ENCODE measurements around the gene COX11.

COX11 gene

GRCh38 chr17:54968262-54968987 lies at the start of gene COX11, which contains the start of gene STXBP4:
COX11 (minus strand) TSS chr17:54968654; CDS start chr17:54968646, 8 bp downstream.
STXBP4 (plus strand) TSS chr17:54968765; CDS start chr17:54986220, 17,455 bp downstream.
- DNase-seq = peak; percentile 87 to 99 (median 96)
- intact Hi-C loops (cut with DNase I) = loop anchor here (2.0 to 5.0 kb wide), 2 partner anchors 68 to 269 kb away; partner anchors contain the start of gene TOM1L1

DNA sequence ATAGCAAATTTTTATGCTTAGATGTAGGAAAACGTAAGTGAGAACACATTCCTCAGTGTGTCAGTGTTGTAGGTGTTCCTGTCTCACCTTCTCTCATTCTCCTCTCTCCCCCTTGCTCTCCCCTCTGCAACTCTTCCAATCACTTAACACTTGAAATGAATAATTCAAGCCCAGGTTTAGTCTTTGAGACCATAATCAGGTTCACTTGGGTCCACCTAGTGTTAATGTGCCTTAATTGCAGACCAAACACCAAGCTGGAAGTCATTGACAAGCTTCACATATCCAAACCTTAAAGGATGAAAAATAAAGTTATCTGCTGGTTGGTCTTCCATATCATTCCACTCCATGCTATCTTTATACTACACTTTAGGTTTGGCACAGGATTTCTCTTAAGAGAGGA lies 37.1 kb upstream of the COX11 start:
- no peak for DNase-seq
- intact Hi-C loops (cut with DNase I) = no loop called here

DNA sequence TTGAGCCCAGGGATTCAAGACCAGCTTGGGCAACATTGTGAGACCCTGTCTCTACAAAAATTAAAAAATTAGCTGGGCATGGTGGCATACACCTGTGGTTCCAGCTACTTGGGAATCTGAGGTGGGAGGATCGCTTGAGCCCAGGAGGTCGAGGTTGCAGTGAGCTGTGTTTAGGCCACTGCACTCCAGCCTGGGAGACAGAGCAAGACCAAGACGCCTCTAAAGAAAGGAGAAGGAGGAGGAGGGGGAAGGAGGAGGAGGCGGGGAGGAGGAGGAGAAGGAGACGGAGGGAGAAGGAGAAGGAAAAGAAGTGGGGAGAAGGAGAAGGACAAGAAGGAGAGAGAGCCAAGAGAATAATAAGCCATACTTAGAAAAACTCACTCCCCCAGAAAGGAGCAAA lies 36.0 kb upstream of the COX11 start:
- intact Hi-C loops (cut with DNase I) = no loop called here
- DNase-seq = no peak

- no peak for DNase-seq
- intact Hi-C loops (cut with DNase I) = no loop called here
Measured at GRCh38 chr17:55002458-55002857, 34.0 kb upstream of the COX11 start.

GRCh38 chr17:54996441-54996840 lies 28.0 kb upstream of the COX11 start:
- intact Hi-C loops (cut with DNase I) = no loop called here
- no peak for DNase-seq

DNA sequence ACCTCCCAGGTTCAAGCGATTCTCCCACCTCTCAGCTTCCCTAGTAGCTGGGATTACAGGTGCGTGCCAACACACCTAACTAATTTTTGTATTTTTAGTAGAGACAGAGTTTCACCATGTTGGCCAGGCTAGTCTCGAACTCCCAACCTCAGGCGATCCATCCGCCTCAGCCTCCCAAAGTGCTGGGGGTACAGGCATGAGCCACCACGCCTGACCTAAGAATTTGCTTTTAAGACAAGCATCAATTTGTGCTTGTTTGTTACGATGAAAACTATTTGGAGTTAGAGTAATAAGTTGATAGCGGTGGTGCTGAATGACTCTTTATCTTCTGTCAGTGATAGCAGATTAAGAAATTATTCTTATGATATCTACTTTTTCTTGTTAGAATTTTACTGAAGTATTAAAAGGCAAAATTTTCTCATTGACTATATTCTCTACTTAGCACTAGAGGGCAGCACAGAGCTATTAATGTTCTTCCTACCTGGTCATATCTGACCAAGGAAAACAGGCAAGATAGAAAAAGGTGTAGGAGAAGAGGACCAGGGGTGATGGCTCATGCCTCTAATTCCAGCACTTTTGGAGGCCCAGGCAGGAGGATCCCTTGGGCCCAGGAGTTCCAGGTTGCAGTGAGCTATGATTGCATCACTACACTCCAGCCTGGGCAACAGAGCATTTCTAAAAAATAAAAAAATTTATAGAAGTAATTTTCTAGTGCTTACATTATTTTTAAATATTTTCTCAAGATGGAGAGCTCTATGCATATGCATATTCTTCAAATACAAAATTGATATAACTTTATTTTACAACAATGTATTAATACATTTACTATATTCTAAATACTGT lies 24.6 kb upstream of the COX11 start:
- intact Hi-C loops (cut with DNase I) = loop anchor here (1.0 to 2.0 kb wide), 3 partner anchors 304 to 521 kb away; no protein-coding TSS in a partner anchor
- no peak for DNase-seq

DNA sequence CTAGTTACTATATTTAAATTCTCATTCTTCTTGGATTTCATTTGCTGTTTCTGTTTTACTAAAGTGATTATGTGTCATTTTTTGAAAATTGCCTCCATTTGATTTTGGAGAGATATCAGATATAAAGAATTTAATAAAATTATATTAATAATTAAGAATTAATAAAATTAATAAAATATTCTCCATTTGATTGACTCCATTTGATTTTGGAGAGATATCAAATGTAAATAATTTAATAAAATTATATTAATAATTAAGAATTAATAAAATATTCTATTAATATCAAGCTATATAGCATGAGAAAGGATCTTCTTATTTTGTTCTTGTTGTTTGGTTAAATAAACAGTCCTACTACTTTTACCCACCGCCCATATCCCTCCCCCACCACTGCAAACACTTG lies 23.1 kb upstream of the COX11 start:
- no peak for DNase-seq
- intact Hi-C loops (cut with DNase I) = no loop called here

- intact Hi-C loops (cut with DNase I) = no loop called here
- no peak for DNase-seq
Measured at GRCh38 chr17:54990118-54990517, 21.7 kb upstream of the COX11 start.

DNA sequence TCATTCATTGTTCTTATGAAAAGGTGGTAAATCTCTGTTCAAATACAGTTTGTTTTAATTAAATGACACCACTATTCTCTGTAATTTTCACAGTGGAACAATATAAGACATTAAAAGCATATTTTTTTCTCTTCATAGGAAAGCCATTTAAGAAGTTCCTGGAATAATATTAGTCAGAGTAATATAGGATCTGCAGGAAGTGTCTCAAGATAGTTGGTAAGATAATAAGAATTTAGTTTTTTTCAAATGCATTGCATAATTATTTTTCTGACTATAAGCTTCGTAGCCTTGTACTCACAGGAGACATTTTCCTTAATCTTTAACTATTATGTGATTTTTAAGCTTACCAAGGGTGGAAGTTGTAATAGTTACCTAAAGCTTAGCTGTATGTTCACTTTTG lies 17.0 kb upstream of the COX11 start:
- intact Hi-C loops (cut with DNase I) = no loop called here
- no peak for DNase-seq

DNA sequence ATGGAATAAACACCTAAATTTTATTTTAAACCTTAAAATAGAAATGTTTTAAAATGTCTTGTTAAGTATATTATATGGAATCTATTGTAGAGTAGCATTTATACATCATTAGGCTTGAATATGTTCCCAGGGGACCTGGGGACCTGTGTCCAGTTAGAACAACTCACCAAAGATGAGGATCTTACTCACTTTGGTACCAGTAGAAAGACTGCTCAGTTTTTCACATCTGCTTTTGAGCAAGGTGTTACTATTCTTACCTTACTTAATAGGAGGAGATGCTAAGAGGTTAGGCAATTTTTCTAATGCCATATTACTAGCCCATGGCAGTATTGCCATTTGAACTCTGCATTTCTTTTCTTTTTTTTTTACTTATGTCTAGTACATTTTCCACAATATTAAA lies 14.8 kb upstream of the COX11 start:
- intact Hi-C loops (cut with DNase I) = no loop called here
- no peak for DNase-seq

DNA sequence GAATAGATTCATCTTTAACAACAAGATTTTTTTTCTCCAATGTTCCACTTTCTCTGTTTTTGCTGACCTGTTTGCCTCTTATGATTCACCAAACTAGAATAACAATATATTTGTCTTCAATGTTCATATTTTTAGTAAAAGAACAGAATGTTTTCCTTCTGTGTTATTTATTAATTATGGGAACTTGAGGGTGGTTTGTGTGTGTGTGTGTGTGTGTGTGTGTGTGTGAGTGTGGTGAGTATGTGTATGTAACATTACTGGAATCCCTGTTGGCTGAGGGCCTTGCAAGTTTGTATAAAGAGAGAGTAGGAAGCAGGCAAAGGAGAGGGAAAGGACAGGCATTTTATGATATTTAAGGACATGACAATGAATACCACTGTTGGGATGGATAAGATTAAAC lies 13.9 kb upstream of the COX11 start:
- intact Hi-C loops (cut with DNase I) = no loop called here
- DNase-seq = no peak

DNA sequence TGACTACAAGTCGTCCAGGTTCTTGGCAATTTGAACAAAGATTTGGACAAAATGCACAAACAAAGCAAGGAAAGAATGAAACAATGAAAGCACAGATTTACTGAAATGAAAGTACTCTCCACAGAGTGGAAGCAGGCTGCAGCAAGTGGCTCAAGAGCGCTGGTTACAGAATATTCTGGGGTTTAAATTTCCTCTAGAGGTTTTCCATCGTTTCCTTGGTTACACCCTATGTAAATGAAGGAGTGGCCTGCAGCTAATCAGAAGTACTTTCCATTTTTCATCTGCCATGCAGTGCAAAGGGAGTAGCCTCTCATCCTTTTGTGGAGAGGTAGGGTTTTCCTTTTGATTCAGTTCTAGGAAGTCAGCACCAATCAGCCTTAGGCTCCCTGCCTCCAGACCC lies 11.9 kb upstream of the COX11 start:
- intact Hi-C loops (cut with DNase I) = no loop called here
- DNase-seq = no peak

GRCh38 chr17:54979657-54980056 lies 11.2 kb upstream of the COX11 start:
- DNase-seq = no peak
- intact Hi-C loops (cut with DNase I) = no loop called here

- intact Hi-C loops (cut with DNase I) = no loop called here
- no peak for DNase-seq
Measured at GRCh38 chr17:54977744-54978143, 9.3 kb upstream of the COX11 start.

DNA sequence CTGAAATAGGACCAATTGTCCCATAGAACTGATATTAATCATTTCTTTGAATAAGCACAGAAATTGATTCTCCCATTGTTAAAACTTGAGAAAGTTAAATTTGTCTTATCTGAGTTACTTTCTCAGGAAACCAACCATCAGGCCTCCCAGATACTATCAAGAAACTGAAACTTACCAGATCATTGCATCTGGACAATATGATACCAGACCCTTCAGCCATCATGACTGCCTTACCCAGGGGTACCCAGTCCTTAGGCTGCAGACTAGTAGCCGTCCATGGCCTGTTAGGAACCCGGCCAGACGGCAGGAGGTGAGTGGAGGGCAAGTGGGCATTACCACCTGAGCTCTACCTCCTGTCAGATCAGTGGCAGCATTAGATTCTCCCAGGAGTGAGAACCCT lies 7.9 kb upstream of the COX11 start:
- peak in 1 of 10 donors; percentile 34 for DNase-seq
- intact Hi-C loops (cut with DNase I) = no loop called here

DNA sequence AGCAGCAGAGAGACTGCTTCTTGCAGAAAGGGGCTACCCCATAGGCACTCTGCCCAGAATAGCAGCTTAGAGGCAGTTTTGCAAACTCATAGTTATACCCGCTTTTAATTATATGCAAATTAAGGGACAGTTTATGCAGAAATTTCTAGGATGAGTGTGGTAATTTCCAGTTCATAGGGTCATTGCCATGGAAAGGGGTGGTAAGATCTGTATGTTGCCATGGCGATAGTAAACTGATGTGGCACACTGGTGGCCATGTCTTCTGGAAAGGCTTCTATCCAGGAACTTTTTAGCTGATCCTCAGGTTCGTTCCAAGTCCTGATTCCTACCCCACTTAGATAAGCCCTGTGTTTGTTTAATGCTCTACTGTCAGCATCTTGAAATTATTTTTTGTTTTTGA lies 6.3 kb upstream of the COX11 start:
- intact Hi-C loops (cut with DNase I) = no loop called here
- DNase-seq = no peak

DNA sequence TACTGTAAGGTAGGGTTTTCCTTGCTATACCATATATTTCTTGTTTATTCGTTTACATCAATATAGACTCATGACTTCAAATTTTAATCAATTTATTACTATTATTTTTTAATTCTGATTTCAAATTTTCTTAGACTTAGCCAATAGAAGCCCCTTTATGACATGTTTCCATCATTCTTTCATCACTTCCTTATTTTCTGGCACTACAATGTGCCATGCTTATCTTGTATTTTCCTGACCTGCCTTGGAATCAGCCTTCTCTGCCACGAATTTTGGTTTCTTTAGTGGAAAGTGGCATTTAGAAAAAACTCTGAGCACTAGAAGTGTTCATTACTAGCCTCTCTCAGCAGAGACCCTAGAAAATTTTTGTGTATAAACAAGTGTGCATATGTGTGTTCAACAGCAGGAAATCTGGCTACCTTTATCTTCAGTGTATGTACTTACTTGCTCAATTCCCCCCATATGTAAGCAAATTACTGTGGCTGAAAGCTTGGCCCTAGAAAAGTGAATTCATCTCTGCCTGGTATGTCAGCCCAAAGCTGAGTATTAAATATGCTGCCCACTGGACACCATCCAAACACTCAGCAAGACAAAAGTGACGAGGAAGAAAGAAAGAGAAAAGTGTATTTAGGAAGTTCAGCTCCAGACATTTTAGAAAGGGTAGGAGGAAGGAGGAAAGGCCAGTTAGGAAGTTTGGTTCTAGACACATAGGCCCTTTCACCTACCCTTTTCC lies 4.1 kb upstream of the COX11 start:
- intact Hi-C loops (cut with DNase I) = no loop called here
- no peak for DNase-seq

DNA sequence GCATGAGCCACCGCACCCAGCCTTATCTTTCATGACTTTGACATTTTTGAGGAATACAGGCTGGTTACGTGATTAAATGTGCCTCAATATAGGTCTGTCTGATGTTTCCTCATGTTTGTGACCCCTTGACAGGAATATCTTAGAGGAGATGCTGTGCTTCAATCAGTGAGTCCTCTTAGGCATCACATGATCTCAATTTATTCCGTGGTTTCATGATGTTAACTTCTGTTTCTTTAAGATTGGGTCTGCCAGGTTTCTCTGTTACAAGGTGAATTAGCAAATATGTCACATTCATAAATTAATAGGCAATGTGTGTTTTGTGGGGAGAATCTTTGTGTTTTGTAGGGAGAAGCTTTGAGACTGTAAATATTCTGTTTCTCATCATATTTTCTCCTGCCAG lies 3.4 kb upstream of the COX11 start:
- DNase-seq = no peak
- intact Hi-C loops (cut with DNase I) = no loop called here

- intact Hi-C loops (cut with DNase I) = no loop called here
- DNase-seq = no peak
Measured at GRCh38 chr17:54971147-54971546, 2.7 kb upstream of the COX11 start.

DNA sequence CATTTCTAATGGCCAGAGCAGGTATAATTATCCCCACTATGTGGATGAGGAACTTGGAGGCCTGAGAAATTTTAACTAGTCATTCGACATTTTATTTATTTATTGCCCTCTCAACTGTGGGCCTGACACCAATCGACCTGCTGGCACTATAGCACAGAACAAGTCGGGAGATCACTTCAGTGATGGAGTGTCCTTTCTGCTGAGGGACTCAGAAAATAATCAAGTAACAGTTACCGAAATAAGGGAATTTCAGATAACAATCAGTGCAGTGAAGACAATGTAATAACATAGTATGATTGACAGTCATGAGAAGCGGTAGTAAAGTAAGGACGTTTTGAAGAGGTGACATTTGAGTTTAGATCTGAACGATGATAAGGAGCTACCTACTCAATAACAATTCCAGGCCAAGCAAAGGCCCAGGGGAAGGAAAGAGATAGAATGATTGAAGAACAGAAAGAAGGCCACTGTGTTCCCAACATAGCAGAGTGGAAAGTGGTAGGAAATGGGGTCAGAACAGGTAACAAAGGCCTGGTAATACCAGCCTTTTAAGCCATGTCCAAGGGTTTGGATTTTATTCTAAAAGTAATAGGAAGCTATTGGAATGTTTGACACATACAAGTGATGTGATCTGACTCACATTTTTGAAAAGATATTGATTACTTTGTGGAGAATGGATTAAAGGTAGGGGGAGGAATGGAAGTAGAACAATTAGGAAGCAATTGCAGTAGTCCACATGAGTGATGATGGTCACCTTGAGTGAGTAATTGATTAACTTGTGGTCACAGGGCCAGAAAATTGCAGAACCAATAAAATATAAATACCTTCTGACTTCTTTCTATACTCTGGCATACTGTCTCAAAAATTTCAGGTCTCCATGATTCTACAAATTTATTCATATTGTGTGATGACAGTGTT lies 1.5 kb upstream of the COX11 start:
- DNase-seq = no peak
- intact Hi-C loops (cut with DNase I) = loop anchor here (2.0 to 5.0 kb wide), 2 partner anchors 69 to 267 kb away; partner anchors contain the start of gene TOM1L1

Measured in posterior cingulate gyrus (tissue), 11 donors.